BLaER1 treated with 17β-estradiol and CSF1 and Interleukin-3, amounts not matched to agents 10 nM and 100 nM (cell line): ENCODE results near the gene PROSER3.

Experiments used
- H3K27ac ChIP-seq, 11 experiments: shearing (Covaris generic); formaldehyde crosslinking; 2 replicates each; pipeline ENCODE4 v1.8.1; 2022
- H3K27me3 ChIP-seq, 11 experiments: shearing (Covaris generic); formaldehyde crosslinking; 2 replicates each; pipeline ENCODE4 v1.8.1; 2022
- H3K36me3 ChIP-seq, 11 experiments: shearing (Covaris generic); formaldehyde crosslinking; 2 replicates each; pipeline ENCODE4 v1.8.1; 2022
- H3K4me1 ChIP-seq, 10 experiments: shearing (Covaris generic); formaldehyde crosslinking; 2 replicates each; pipeline ENCODE4 v1.8.1; 2022
- H3K4me2 ChIP-seq, 11 experiments: shearing (Covaris generic); formaldehyde crosslinking; 2 replicates each; pipeline ENCODE4 v1.8.1; 2022
- H3K4me3 ChIP-seq, 10 experiments: shearing (Covaris generic); formaldehyde crosslinking; 2 replicates each; pipeline ENCODE4 v1.8.1; 2022
- H3K9ac ChIP-seq, 11 experiments: shearing (Covaris generic); formaldehyde crosslinking; 2 replicates each; pipeline ENCODE4 v1.8.1; 2022
- H3K9me3 ChIP-seq, 11 experiments: shearing (Covaris generic); formaldehyde crosslinking; replicated peaks in 1 of 11; 2 replicates each; pipeline ENCODE4 v1.8.1; 2022
- H4K20me1 ChIP-seq, 11 experiments: shearing (Covaris generic); formaldehyde crosslinking; 2 replicates each; pipeline ENCODE4 v1.8.1; 2022
- Cebpa-rat ChIP-seq, 11 experiments: shearing (Covaris generic); IDR thresholded peaks; 2 replicates each; pipeline ENCODE4 v1.8.1; 2022

The PROSER3 gene

DNA sequence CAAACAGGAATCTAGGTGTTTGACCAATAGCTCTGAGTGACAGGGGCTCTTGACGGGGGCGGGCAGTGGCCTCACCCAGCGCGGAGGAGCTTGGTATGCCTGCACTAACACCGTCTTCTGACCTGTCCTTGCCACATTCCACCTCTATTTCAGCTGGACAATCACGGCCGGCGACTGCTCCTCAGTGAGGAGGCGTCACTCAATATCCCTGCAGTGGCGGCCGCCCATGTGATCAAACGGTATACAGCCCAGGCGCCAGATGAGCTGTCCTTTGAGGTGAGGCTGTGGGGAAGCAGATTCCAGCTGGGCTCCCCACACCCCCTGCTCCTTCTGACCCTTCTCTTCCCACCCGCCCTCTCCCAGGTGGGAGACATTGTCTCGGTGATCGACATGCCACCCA lies 22.1 kb downstream of the PROSER3 start:
- Histone ChIP-seq H3K27me3 (no peaks in the 10 kb centered on the region), H3K27ac (no peak overlapping the region)
- no peak for TF ChIP-seq Cebpa-rat (IDR thresholded peaks at IDR 0.05)

DNA sequence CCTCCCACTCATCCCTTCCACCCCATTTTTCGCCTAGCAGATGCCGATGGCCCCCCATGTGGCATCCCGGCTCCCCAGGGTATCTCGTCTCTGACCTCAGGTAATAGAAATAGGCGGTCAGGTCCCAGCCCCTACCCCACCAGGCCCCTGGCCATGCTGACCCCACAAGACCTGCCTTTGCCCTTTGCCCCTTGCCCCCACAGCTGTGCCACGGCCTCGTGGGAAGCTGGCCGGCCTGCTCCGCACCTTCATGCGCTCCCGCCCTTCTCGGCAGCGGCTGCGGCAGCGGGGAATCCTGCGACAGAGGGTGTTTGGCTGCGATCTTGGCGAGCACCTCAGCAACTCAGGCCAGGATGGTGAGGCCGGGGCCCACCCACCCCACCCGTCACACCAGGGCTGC lies 22.7 kb downstream of the PROSER3 start:
- Histone ChIP-seq H4K20me1 (peaks cover 0 to 32% (median 0%) of the 10 kb centered on the region in 11 experiments; a peak in 8 of 22 replicates), H3K9ac (no peak overlapping the region), H3K36me3 (peaks cover 3 to 79% (median 73%) of the 10 kb centered on the region in 11 experiments; a peak in 21 of 22 replicates), H3K27me3 (no peaks in the 10 kb centered on the region), H3K4me1 (peaks cover 8 to 53% (median 40%) of the 10 kb centered on the region in 10 experiments; a peak in 18 of 20 replicates), H3K4me3 (no peak overlapping the region), H3K27ac (no peak overlapping the region), H3K4me2 (no peak overlapping the region), H3K9me3 (no peaks in the 10 kb centered on the region)
- no peak for TF ChIP-seq Cebpa-rat (IDR thresholded peaks at IDR 0.05)

More for the DNA sequence above, 22.1 kb downstream of the PROSER3 start:
- no peak overlapping the region for H3K4me3 ChIP-seq
- H3K9me3 ChIP-seq = no peaks in the 10 kb centered on the region
- no peak overlapping the region for H3K9ac ChIP-seq
- peaks cover 3 to 72% (median 66%) of the 10 kb centered on the region in 11 experiments; a peak in 21 of 22 replicates for H3K36me3 ChIP-seq
- H3K4me1 ChIP-seq = peaks cover 8 to 53% (median 40%) of the 10 kb centered on the region in 10 experiments; a peak in 18 of 20 replicates
- no peak overlapping the region for H3K4me2 ChIP-seq
- H4K20me1 ChIP-seq = peaks cover 0 to 28% (median 0%) of the 10 kb centered on the region in 11 experiments; a peak in 8 of 22 replicates

DNA sequence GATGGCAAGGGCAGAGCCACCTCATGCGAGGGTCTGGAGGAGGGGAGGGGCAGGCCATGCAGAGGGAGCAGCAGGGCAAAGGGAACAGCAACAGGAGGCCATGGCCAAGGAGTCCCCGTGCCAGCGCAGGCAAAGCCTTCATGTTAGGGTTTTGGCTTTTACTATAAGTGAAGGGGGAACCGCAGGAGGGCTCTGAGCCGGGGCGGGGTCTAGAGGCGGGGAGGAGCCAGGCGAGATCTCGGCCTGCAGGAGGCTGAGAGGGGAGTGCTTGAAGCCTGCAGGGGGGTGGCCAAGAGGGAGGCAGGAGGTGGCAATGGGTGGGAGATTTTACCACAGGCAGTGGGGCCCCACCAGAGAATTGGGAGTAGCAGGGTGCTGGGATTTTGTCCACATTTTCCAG lies 23.7 kb downstream of the PROSER3 start:
- H3K36me3 ChIP-seq = peaks cover 3 to 88% (median 79%) of the 10 kb centered on the region in 11 experiments; a peak in 21 of 22 replicates
- H4K20me1 ChIP-seq = peaks cover 0 to 35% (median 0%) of the 10 kb centered on the region in 11 experiments; a peak in 8 of 22 replicates
- H3K27ac ChIP-seq = peak overlapping the region in 1 of 11 experiments; percentile 8; a peak in 2 of 22 replicates
- TF ChIP-seq Cebpa-rat (IDR thresholded peaks at IDR 0.05) = no peak
- no peak overlapping the region for H3K4me3 ChIP-seq
- H3K9me3 ChIP-seq = no peaks in the 10 kb centered on the region
- H3K4me1 ChIP-seq = peaks cover 1 to 50% (median 33%) of the 10 kb centered on the region in 10 experiments; a peak in 18 of 20 replicates
- H3K27me3 ChIP-seq = no peaks in the 10 kb centered on the region
- H3K4me2 ChIP-seq = 0 out of 22 replicates have a peak overlapping the region, but pooled peaks of 1 of the 11 experiments have one; percentile 57
- H3K9ac ChIP-seq = no peak overlapping the region

DNA sequence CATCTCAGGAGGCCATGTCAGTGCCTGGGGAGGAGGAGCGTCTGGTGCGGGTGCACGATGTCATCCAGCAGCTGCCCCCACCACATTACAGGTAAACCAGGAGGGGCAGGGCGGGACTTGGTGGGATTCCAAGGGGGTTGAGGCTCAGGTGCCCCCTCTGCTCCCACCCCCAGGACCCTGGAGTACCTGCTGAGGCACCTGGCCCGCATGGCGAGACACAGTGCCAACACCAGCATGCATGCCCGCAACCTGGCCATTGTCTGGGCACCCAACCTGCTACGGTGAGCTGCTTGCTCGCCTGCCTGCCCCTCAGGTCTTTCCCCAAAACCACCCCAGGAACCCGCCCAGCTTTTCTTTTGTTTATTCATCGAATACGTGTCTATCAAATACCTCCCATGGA lies 24.6 kb downstream of the PROSER3 start:
- no peaks in the 10 kb centered on the region for H3K27me3 ChIP-seq
- peak overlapping the region in 8 of 11 experiments; percentile 7 to 59 (median 45); a peak in 12 of 22 replicates for H3K4me2 ChIP-seq
- peaks cover 3 to 92% (median 84%) of the 10 kb centered on the region in 11 experiments; a peak in 21 of 22 replicates for H3K36me3 ChIP-seq
- peaks cover 0 to 41% (median 24%) of the 10 kb centered on the region in 10 experiments; a peak in 14 of 20 replicates for H3K4me1 ChIP-seq
- peak overlapping the region in 5 of 11 experiments; percentile 23 to 54 (median 44); a peak in 8 of 22 replicates for H3K9ac ChIP-seq
- H3K4me3 ChIP-seq = no peak overlapping the region
- TF ChIP-seq Cebpa-rat (IDR thresholded peaks at IDR 0.05) = no peak
- peak overlapping the region in 2 of 11 experiments; percentile 30 to 35; a peak in 2 of 22 replicates for H3K27ac ChIP-seq
- no peaks in the 10 kb centered on the region for H3K9me3 ChIP-seq
- H4K20me1 ChIP-seq = peaks cover 0 to 35% (median 0%) of the 10 kb centered on the region in 11 experiments; a peak in 7 of 22 replicates

DNA sequence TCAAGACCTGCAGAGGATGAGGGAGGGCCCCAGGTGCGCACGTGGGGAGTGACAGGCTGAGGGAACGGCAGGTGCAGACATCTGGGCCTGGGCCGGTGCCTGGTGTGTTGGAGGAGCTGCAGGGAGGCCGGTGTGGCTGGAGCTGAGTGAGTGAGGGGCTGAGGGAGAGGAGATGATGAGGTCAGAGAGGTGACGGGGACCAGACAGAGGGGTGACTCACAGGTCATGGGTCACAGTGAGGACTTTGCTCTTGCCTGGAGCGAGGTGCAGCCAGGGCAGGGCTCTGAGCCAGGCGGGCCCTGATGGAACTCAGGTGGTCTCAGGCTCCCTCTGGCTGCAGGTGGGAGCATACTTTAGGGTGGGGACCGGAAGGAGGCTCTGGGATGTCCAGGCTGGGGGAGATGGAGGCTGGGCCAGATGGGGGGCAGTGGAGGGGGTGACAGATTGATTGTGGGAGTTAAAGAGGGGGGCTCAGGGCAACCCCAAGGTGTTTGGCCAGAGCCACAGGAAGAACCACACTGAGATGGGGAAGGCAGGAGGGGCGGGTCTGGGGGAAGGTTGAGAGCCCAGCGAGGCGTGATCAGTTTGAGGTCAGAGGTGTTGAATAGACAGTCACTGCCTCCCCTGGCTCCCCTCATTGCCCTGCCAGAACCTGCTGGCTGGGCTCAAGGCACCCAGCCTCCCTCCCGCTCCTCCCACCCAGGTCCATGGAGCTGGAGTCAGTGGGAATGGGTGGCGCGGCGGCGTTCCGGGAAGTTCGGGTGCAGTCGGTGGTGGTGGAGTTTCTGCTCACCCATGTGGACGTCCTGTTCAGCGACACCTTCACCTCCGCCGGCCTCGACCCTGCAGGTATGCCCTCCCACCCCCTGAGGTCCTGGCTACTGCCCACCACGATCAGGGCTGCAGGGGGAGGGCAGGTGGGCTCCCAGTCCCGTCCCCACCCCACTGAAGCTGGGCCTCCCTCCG lies 25.8 kb downstream of the PROSER3 start:
- TF ChIP-seq Cebpa-rat (IDR thresholded peaks at IDR 0.05) = no peak
- H3K9me3 ChIP-seq = no peaks in the 10 kb centered on the region
- H4K20me1 ChIP-seq = peaks cover 0 to 35% (median 0%) of the 10 kb centered on the region in 11 experiments; a peak in 7 of 22 replicates
- H3K9ac ChIP-seq = peak overlapping the region in 3 of 11 experiments; percentile 24 to 52 (median 44); a peak in 3 of 22 replicates
- peak overlapping the region in 1 of 11 experiments; percentile 14; a peak in 2 of 22 replicates for H3K27ac ChIP-seq
- H3K36me3 ChIP-seq = peaks cover 3 to 88% (median 73%) of the 10 kb centered on the region in 11 experiments; a peak in 21 of 22 replicates
- peak overlapping the region in 5 of 11 experiments; percentile 41 to 59 (median 57); a peak in 8 of 22 replicates for H3K4me2 ChIP-seq
- peaks cover 0 to 36% (median 18%) of the 10 kb centered on the region in 10 experiments; a peak in 13 of 20 replicates for H3K4me1 ChIP-seq
- no peak overlapping the region for H3K4me3 ChIP-seq
- H3K27me3 ChIP-seq = no peaks in the 10 kb centered on the region

DNA sequence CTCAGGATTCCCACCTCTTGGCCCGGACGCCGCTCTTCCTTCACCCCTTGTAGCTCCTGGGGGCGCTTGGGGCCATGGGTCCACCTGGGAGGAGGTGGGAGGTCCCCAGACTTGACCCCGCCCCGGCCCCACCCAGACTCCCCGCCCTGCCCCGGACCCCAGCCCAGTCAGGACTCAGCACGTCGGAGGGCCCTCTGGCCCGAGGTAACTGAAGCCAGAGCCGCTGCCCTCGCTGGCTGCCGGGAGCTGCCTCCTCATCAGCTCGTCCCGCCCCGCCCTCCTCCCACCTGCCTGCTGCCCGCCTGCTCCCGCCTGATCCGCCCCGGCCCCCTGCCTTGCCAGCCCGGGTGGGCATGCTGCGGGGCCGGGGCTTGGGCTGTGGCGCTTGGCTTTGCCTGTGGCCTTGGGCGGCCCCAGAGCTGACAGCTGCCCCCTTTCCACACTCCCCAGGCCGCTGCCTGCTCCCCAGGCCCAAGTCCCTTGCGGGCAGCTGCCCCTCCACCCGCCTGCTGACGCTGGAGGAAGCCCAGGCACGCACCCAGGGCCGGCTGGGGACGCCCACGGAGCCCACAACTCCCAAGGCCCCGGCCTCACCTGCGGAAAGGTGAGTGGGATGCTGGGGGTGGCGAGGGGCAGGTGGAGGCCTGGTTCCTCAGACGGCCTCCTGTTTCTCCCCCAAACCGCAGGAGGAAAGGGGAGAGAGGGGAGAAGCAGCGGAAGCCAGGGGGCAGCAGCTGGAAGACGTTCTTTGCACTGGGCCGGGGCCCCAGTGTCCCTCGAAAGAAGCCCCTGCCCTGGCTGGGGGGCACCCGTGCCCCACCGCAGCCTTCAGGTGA lies 26.7 kb downstream of the PROSER3 start:
- H3K36me3 ChIP-seq = peaks cover 3 to 79% (median 63%) of the 10 kb centered on the region in 11 experiments; a peak in 20 of 22 replicates
- H3K4me3 ChIP-seq = no peak overlapping the region
- peak overlapping the region in 1 of 11 experiments; percentile 13; a peak in 1 of 22 replicates for H3K9ac ChIP-seq
- no peak for TF ChIP-seq Cebpa-rat (IDR thresholded peaks at IDR 0.05)
- peaks cover 0 to 35% (median 0%) of the 10 kb centered on the region in 11 experiments; a peak in 6 of 22 replicates for H4K20me1 ChIP-seq
- peak overlapping the region in 1 of 11 experiments; percentile 16; a peak in 2 of 22 replicates for H3K27ac ChIP-seq
- H3K4me2 ChIP-seq = no peak overlapping the region
- peaks cover 0 to 37% (median 18%) of the 10 kb centered on the region in 10 experiments; a peak in 13 of 20 replicates for H3K4me1 ChIP-seq
- no peaks in the 10 kb centered on the region for H3K9me3 ChIP-seq
- H3K27me3 ChIP-seq = no peaks in the 10 kb centered on the region

DNA sequence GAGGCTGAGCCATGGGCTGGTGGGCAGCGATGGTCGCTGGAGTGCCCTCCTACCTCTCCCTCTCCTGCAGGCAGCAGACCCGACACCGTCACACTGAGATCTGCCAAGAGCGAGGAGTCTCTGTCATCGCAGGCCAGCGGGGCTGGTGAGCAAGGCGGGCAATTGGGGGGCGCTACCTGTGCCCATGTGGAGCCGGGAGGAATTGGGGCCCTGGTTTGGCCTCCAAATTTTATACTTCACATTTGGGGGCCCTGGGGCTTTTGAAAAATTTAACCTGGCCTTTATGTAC lies 27.3 kb downstream of the PROSER3 start:
- Histone ChIP-seq H3K27me3 (no peaks in the 10 kb centered on the region), H3K4me1 (peaks cover 0 to 42% (median 18%) of the 10 kb centered on the region in 10 experiments; a peak in 13 of 20 replicates), H3K4me3 (no peak overlapping the region), H3K36me3 (peaks cover 3 to 73% (median 58%) of the 10 kb centered on the region in 11 experiments; a peak in 20 of 22 replicates), H3K9me3 (no peaks in the 10 kb centered on the region), H3K27ac (peak overlapping the region in 2 of 11 experiments; percentile 9 to 16; a peak in 2 of 22 replicates), H3K9ac (peak overlapping the region in 1 of 11 experiments; percentile 13; a peak in 1 of 22 replicates), H3K4me2 (no peak overlapping the region), H4K20me1 (peaks cover 0 to 40% (median 0%) of the 10 kb centered on the region in 11 experiments; a peak in 6 of 22 replicates)
- no peak for TF ChIP-seq Cebpa-rat (IDR thresholded peaks at IDR 0.05)
